ENCODE results near the gene ANKDD1B. TPM values are rescaled to one million over a fixed set of nuclear protein-coding genes. Genes with fewer than 3 reads are reported as not detected.

ANKDD1B gene
- total RNA-seq, 4 donors from 2014 or later = 0.51 to 1.5 TPM; not detected in 2

- TF ChIP-seq CTCF (IDR thresholded peaks at IDR 0.05; ENCODE audit: low read depth) = no peak
These were observed 1.1 kb upstream of the ANKDD1B start for GRCh38 chr5:75610201-75610600.

DNA sequence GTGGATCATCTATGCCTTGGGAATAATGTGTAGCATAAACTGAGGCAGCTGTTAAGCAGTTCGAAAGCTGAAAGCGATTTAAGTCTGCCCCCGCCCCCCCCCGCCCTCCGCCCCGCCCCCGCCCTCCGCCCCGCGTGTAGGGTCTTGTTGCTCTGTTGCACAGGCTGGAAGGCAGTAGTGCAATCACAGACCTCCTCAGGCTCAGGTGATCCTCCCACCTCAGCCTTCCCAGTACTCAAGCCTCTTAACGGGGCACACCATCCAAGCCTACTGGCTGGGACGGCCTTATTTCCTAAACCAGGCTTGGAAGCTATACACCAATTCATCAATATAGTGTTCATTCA is 945 bp downstream of the ANKDD1B start:
- no peak for TF ChIP-seq CTCF (IDR thresholded peaks at IDR 0.05; ENCODE audit: low read depth)

GRCh38 chr5:75612901-75613300 is 1.6 kb downstream of the ANKDD1B start:
- TF ChIP-seq CTCF (IDR thresholded peaks at IDR 0.05; ENCODE audit: low read depth) = no peak

- TF ChIP-seq CTCF (IDR thresholded peaks at IDR 0.05; ENCODE audit: low read depth) = no peak
These were observed 2.9 kb downstream of the ANKDD1B start for GRCh38 chr5:75614176-75614575.

DNA sequence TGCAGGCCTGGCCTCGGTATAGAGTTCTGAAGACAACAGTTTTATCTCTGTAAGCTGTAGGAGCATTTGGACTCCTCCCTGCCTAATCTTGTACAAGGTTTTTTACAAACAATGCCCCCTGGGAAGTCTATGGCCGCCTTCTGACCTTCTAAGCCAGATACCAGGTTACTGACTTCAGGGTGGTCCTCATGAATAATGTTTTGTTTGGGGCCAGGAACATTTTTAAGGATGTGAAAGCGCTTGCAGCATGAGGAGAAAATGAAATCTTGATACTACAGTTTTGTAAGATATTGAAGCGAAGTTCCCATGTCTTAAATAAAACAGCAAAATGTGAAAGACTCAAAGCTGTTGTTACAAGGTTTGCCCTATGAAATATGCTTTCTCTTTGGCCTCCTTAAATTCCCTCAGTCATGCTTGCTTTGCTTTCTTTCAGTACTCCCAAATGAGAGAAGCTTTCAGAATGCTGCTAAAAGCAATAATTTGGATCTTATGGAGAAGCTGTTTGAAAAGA is 5.2 kb downstream of the ANKDD1B start:
- TF ChIP-seq CTCF (IDR thresholded peaks at IDR 0.05; ENCODE audit: low read depth) = no peak

GRCh38 chr5:75616971-75617621 is 5.8 kb downstream of the ANKDD1B start:
- no peak for TF ChIP-seq CTCF (IDR thresholded peaks at IDR 0.05; ENCODE audit: low read depth)

GRCh38 chr5:75617736-75618352 is 6.6 kb downstream of the ANKDD1B start:
- no peak for TF ChIP-seq CTCF (IDR thresholded peaks at IDR 0.05; ENCODE audit: low read depth)

Measured in subcutaneous adipose tissue (tissue), 4 donors.